ENCODE results near the gene KIF16B. TPM values are rescaled to one million over a fixed set of nuclear protein-coding genes. Genes with fewer than 3 reads are reported as not detected.
"Not testable (repeated sequence)": the region's sequence is repeated elsewhere in the genome, so short reads cannot be mapped to it uniquely, and the experiment has no call there.

KIF16B gene
- total RNA-seq, 1 donor from 2014 or later, result 9.4 TPM

DNA sequence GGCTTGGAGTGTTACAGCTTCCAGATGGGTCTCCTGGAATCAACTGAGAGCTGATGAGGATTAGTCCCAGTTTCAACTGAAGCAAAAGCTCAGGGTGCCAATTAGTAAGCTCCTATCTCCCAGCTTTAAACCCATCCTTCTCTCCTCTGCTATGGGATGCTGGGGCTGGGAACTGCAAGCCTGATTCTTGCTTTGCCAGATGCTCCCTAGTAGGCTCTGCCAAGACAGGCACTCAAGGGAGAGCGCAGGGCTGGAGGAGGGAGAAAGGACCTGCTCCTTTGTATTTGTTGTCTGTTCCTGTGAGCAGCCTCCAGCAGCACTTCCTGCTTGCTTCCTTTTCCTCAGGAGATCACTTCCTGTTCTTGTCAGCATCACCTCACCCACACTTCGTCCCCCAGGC is 309.7 kb downstream of the KIF16B start:
- Mint-ChIP-seq H3K36me3 (ENCODE audit: low read depth) (peaks cover 19% of the 10 kb centered on the region), H3K9me3 (peaks cover 14% of the 10 kb centered on the region), H3K4me3 (no peak overlapping the region), H3K27ac (ENCODE audit: unreplicated experiment) (no peak overlapping the region), H3K27me3 (ENCODE audit: low read depth) (no peaks in the 10 kb centered on the region), H3K4me1 (peaks cover 4% of the 10 kb centered on the region)
- DNase-seq (ENCODE audit: low read depth, low spot score), result no peak
- TF ChIP-seq, protein P1, sequence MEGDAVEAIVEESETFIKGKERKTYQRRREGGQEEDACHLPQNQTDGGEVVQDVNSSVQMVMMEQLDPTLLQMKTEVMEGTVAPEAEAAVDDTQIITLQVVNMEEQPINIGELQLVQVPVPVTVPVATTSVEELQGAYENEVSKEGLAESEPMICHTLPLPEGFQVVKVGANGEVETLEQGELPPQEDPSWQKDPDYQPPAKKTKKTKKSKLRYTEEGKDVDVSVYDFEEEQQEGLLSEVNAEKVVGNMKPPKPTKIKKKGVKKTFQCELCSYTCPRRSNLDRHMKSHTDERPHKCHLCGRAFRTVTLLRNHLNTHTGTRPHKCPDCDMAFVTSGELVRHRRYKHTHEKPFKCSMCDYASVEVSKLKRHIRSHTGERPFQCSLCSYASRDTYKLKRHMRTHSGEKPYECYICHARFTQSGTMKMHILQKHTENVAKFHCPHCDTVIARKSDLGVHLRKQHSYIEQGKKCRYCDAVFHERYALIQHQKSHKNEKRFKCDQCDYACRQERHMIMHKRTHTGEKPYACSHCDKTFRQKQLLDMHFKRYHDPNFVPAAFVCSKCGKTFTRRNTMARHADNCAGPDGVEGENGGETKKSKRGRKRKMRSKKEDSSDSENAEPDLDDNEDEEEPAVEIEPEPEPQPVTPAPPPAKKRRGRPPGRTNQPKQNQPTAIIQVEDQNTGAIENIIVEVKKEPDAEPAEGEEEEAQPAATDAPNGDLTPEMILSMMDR (conservative IDR thresholded peaks at IDR 0.05), result no peak

DNA sequence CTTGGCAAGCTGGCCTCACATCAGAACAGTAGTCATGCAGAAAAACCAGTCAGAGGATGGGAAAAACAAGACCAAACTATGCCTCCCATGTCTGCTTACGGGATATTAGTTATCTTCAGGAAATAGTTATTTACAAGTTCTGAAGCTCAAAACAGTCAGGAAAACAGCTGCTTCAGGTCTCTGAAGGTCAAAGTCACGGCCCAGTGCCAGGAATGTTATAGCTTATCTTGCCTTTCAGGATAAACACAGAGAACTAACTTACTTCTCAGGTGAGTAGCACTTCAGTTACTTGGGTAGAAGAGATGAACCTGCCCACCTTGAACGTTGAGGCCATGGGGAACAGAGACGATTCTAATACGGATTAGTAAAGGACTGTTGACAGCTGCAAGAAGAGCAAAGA is 310.7 kb downstream of the KIF16B start:
- DNase-seq (ENCODE audit: low read depth, low spot score), result no peak
- Mint-ChIP-seq H3K27me3 (ENCODE audit: low read depth) (no peaks in the 10 kb centered on the region), H3K27ac (ENCODE audit: unreplicated experiment) (no peak overlapping the region), H3K9me3 (peaks cover 14% of the 10 kb centered on the region), H3K36me3 (ENCODE audit: low read depth) (peaks cover 19% of the 10 kb centered on the region), H3K4me1 (peaks cover 4% of the 10 kb centered on the region), H3K4me3 (no peak overlapping the region)
- TF ChIP-seq, protein P1 (conservative IDR thresholded peaks at IDR 0.05), result no peak

DNA sequence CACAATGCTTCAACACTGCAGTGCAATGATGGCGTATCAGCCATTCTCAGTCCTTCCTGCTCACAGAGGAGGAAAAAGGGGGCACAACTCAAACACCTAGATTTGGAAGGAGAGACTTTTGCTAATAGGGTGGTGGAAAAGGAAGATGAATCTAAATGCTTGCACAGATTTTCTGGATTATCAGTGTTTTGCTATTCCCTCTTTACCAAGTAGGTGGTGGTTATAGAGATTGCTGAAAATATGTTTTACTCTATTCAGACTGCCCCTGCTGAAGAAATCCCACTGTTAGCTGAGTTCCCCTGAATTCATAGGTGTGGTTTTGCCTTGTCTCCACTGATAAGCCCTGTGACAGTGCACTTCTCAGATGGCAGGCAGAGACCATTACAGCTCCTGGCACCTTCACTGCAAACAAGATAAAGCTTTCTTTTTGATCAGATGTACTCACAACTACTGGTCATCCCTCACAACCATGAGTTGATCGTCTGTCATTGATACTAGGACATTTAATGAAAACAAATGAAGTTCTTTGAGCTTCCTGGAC is 311.4 kb downstream of the KIF16B start:
- Mint-ChIP-seq H3K27me3 (ENCODE audit: low read depth) (no peaks in the 10 kb centered on the region), H3K4me1 (peaks cover 4% of the 10 kb centered on the region), H3K4me3 (no peak overlapping the region), H3K9me3 (peaks cover 9% of the 10 kb centered on the region), H3K36me3 (ENCODE audit: low read depth) (peaks cover 14% of the 10 kb centered on the region), H3K27ac (ENCODE audit: unreplicated experiment) (no peak overlapping the region)
- TF ChIP-seq, protein P1 (conservative IDR thresholded peaks at IDR 0.05), result no peak
- DNase-seq (ENCODE audit: low read depth, low spot score), result no peak

DNA sequence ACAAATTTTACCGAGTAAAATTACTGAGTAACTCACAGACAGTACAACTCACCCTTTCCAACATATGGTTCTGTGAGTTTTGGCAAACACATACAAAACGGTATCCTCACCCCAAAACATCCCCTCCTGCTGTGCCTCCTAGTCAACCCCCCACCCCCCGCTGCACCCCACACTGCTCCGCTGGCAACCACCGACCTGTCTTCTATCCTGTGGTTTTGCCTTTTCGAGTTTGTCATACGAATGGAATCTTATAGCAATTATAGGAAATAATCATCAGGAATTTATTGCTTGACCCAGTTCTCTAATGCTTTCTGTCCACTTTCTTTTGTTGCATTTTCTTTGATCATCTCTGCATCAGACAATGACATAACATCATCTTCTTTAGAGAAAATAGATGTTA is 312.3 kb downstream of the KIF16B start:
- Mint-ChIP-seq H3K27me3 (ENCODE audit: low read depth) (no peaks in the 10 kb centered on the region), H3K4me1 (peaks cover 4% of the 10 kb centered on the region), H3K4me3 (no peak overlapping the region), H3K9me3 (peaks cover 5% of the 10 kb centered on the region), H3K27ac (ENCODE audit: unreplicated experiment) (no peak overlapping the region), H3K36me3 (ENCODE audit: low read depth) (peaks cover 6% of the 10 kb centered on the region)
- DNase-seq (ENCODE audit: low read depth, low spot score), result no peak
- TF ChIP-seq, protein P1 (conservative IDR thresholded peaks at IDR 0.05), result no peak

DNA sequence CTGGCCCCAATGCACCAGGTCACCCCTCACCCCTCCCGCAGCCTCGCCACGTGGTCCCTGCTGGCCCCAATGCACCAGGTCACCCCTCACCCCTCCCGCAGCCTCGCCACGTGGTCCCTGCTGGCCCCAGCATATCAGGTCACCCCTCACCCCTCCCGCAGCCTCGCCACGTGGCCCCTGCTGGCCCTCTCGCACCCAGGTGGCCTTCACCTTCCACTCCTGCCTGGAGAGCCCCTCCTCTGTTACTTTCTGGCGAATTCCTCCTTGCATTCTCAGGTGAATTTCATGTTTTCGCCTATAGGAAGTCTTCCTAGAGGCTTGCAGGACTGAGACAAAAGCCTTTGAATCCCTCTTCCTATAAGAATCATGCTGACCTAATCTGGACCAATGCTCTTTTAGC is 313.1 kb downstream of the KIF16B start:
- not testable (repeated sequence) for H3K9me3 Mint-ChIP-seq; H3K27me3 Mint-ChIP-seq (ENCODE audit: low read depth); H3K4me3 Mint-ChIP-seq; H3K27ac Mint-ChIP-seq (ENCODE audit: unreplicated experiment); H3K36me3 Mint-ChIP-seq (ENCODE audit: low read depth); DNase-seq (ENCODE audit: low read depth, low spot score); H3K4me1 Mint-ChIP-seq

DNA sequence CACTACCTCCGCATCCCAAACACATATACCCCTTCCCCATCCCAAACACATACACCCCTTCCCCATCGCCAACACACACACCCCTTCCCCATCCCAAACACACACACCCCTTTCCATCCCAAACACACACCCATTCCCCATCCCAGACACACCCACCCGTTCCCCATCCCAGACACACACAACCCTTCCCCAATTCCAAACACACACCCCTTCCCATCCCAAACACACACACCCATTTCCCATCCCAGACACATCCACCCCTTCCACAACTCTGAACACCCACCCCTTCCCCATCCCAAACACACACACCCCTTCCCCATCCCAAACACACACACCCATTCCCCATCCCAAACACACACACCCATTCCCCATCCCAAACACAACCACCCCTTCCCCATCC is 314.5 kb downstream of the KIF16B start:
- Mint-ChIP-seq H3K9me3 (peaks cover 5% of the 10 kb centered on the region), H3K4me3 (no peak overlapping the region), H3K4me1 (peaks cover 4% of the 10 kb centered on the region), H3K27ac (ENCODE audit: unreplicated experiment) (no peak overlapping the region), H3K36me3 (ENCODE audit: low read depth) (no peaks in the 10 kb centered on the region), H3K27me3 (ENCODE audit: low read depth) (no peaks in the 10 kb centered on the region)
- DNase-seq (ENCODE audit: low read depth, low spot score), result no peak
- TF ChIP-seq, protein P1 (conservative IDR thresholded peaks at IDR 0.05), result no peak
